ENCODE results near the gene ATG14.
A peak's percentile ranks its signal among the peaks of the same experiment; 100 is the strongest.
"Not testable (repeated sequence)": the region's sequence is repeated elsewhere in the genome, so short reads cannot be mapped to it uniquely, and the experiment has no call there.

Gene ATG14, protein sequence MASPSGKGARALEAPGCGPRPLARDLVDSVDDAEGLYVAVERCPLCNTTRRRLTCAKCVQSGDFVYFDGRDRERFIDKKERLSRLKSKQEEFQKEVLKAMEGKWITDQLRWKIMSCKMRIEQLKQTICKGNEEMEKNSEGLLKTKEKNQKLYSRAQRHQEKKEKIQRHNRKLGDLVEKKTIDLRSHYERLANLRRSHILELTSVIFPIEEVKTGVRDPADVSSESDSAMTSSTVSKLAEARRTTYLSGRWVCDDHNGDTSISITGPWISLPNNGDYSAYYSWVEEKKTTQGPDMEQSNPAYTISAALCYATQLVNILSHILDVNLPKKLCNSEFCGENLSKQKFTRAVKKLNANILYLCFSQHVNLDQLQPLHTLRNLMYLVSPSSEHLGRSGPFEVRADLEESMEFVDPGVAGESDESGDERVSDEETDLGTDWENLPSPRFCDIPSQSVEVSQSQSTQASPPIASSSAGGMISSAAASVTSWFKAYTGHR

DNA sequence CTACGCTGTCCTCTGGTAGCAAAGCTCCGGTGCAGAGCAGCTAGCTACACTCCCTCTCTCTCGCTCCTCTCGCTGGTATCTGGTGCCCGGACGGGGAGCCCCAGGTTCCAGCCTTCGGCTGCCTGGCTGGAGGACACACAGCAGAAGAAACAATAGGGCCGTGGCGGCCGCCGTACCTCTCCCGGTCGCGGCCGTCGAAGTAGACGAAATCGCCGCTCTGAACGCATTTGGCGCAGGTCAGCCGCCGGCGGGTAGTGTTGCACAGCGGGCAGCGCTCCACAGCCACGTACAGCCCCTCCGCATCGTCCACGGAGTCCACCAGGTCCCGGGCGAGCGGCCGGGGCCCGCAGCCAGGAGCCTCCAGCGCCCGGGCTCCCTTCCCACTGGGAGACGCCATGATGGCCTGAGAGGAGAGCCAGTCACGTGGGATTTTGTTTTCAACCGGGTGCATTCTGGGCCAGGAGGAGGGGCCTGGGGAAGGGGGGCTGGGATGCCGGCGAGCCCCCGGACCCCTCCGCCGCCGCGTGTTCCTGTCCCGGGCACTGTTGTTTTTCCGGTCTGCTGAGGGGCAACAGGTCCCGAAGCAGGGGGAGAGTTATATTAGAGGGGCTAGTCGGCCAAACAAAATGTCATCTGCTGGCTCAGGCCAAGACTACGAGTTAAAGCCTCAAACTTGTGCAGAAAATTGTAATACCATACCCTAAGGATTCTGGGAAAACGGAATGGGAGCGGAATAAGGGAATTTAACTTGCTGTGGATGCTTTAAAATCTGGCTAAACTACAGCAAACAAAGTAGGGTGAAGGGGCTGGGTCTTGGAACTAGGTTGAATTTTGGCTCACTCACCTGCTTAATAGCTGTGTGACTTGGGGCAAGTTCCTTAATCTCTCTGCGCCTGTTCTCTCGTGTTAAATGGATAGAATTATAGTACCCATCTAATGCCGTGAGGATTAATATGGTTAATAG lies at the start of gene ATG14:
ATG14 (minus strand) TSS at position 405 of the 964 bp plus-strand sequence; CDS start at position 397, 8 bp downstream.
- DNase-seq (ENCODE audit: low read depth in 1 of 2, low spot score in 1 of 2): peak; percentile 48 to 59

DNA sequence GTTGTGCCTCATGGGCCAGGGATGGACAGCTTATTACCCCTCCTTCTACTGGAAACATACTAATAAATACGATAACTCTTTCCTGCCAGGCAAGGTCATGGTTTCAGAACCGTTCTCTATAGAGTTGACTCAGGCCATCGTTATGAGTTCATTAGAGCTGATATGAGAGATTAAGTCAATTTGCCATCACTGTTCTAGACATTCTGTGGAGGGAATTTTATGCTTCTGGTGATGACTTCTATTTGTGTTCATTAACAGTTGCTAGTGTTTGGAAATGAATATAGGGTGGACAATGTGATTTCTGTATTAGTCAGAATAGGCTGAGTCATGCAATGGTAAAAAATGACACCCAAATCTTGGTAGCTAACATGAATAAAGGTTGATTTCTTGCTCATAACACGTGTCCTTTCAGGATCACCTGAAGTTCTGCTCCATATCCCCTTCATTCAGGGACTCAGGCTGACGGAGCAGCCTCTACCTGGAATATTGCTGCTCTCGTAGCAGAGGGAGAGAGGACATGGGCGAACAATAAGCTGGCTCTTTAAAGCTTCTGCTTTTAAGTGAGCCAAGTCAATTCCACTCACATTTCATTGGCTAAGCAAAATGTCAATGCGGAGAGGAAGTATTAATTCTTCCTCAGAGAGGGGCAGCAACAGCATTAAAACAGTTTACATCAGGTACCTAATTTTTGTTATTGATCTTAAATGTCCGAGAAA lies 47.3 kb upstream of the ATG14 start:
- DNase-seq (ENCODE audit: low read depth in 1 of 2, low spot score in 1 of 2): no peak

DNA sequence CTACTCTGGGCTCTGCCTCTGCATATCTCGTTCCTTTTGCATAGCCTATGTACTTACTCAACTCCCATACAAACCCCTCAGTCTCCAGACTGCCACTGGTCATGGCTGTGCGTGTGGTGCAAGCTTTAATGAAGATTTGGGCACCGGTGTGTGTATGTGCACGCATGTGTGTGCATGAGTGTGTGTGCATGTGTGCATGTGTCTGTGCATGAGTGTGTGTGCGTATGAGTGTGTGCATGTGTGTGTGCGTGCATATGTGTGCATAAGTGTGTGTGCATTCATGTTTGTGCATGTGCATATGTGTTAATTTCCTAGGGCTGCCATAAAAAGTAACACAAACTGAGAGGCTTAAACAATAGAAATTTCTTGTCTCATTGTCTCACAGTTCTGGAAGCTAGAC lies 45.9 kb upstream of the ATG14 start:
- no peak for DNase-seq (ENCODE audit: low read depth in 1 of 2, low spot score in 1 of 2)

DNA sequence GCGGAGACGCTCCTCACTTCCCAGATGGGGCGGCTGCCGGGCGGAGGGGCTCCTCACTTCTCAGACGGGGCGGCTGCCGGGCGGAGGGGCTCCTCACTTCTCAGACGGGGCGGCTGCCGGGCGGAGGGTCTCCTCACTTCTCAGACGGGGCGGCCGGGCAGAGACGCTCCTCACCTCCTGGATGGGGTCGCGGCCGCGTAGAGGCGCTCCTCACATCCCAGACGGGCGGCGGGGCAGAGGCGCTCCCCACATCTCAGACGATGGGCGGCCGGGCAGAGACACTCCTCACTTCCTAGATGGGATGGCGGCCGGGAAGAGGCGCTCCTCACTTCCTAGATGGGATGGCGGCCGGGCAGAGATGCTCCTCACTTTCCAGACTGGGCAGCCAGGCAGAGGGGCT lies 44.8 kb upstream of the ATG14 start:
- DNase-seq (ENCODE audit: low read depth in 1 of 2, low spot score in 1 of 2): not testable (repeated sequence)

DNA sequence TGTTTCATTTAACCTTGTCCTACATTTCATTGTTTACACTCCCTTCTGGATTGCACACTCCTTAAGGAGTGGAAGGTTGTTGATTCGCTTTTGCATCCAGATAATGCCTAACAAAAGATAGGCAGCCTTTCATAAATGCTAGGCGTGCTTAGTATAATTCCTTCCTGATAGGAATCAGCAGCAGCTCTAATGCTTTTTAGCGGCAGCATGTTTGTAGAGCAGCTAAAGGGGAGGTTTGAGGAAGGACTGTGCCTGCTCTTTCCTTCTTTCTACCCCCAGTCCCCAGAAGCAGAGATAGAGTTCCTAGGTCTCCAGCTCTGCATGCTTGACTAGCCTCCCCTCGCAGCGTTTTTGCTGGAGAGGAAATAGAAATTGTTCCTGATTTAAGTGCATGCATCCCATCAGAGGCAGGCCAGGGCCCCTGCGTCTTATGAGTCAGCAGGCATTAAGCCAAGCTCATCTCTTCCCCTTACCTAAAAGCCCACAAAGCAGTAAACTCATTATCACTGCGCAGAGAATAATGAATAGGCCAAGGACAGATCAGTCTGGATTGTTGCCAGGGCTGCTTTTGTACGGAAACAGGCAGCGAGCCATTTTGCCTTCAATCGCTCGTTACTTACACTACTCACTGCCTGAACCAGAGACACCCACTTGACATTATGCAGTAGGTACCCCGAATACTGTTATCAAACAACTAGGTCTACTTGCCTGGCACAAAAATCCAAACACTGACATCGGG lies 42.8 kb upstream of the ATG14 start:
- DNase-seq (ENCODE audit: low read depth in 1 of 2, low spot score in 1 of 2): no peak

DNA sequence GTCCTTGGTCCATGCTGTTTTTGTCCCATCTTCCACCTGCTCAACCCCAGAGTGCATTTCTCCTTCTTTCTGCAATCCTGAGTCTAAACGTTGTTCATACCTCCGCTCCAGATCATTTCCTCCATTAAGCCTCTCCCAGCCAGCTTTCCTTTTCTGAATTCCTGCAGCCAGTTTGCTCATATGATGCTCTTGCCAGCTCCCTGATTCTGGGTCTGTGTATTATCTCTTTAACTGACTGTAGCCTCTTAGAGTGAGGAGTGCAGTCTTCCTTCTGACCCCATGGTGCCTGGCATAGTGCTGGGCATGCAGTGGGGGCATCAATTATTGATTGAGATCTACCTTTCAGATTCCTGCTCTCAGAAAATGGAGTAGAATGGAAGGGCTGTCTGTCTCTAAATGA lies 40.3 kb upstream of the ATG14 start:
- no peak for DNase-seq (ENCODE audit: low read depth in 1 of 2, low spot score in 1 of 2)

DNA sequence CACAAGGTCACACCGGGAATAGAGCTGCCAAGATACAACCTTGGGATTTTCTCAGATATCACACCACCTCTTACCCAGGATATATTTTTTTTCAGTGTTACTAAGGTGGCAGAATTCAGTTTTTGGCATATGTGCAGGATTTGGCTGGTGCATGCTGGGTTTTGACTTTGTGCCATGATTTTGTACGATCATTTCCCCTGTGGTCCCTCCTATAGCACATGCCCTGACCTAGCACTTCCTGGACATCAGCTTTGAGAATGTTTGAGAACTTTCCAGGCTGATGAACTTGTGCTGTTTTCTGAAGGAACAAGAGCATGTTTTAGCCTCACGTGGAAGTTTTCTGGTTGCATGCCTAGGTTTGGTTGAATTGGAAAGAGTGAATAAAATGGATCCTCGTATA lies 39.8 kb upstream of the ATG14 start:
- DNase-seq (ENCODE audit: low read depth in 1 of 2, low spot score in 1 of 2): no peak

DNA sequence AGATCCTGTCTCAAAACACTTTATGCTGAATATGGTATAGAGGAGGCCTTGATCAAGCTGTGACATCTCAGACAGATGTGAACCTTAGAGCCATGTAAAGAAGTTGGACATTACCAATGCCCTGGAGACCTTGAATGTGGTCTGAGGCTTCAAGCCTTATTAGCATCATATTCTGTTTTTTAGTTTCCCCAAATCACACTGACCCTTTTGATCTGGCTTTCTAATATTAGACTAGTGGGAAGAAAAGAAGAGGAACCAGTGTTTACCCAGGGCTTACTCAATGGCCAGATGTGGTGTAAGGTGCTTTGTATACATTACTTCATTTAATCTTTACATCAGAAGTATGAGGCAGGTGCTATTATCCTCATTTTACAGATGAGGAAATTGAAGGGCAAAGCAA lies 39.4 kb upstream of the ATG14 start:
- DNase-seq (ENCODE audit: low read depth in 1 of 2, low spot score in 1 of 2): no peak

DNA sequence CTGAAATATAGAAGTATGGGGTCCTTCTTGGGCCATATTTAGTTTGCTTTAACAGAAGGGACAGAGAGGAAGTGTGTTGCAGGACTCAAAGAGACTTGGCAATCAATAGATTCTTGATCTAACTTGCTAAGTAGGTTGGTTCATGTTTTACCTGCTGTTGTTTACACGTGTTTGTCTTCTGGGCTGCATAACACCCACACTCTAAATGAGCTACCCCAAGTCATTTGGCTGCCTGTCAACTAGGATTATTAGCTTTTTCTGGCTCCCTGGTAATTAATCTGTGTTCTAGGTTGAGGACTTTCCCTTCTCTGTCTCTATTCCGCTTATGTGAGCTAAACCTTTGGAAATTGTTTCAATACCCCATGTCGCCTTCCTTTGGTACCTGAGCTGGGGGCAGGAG lies 38.9 kb upstream of the ATG14 start:
- no peak for DNase-seq (ENCODE audit: low read depth in 1 of 2, low spot score in 1 of 2)

DNA sequence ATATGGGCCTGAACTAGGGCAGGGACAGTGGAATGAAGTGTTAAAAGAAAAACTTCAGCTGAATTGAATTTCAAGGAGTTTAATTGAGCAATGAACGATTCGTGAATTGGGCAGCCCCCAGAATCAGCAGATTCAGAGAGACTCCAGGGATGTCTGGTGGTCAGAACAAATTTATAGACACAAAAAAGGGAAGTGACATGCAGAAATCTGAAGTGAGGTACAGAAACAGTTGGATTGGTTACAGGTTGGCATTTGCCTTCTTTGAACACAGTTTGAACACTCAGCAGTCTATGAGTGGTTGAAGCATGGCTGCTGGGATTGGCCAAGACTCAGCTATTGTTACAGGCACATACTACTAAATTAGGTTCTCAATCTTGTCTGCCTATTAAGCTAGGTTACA lies 38.5 kb upstream of the ATG14 start:
- DNase-seq (ENCODE audit: low read depth in 1 of 2, low spot score in 1 of 2): no peak

DNA sequence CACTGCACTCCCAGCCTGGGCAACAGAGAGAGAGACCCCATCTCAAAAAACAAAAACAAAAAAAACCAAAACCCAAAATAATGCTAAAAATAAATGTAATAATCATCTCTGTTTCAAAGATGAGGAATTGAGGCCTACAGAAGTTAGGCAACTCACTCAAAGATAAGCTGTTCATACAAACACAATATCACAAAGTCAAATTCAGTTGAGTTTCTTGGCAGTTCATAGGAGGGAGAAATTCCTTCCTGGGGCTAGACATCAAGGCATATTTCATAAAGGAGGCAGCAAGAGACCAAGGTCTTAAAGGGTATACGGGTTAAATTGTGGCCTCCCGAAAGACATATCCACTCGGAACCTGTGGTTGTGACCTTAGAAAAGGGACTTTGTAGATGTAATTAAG lies 37.5 kb upstream of the ATG14 start:
- DNase-seq (ENCODE audit: low read depth in 1 of 2, low spot score in 1 of 2): no peak

DNA sequence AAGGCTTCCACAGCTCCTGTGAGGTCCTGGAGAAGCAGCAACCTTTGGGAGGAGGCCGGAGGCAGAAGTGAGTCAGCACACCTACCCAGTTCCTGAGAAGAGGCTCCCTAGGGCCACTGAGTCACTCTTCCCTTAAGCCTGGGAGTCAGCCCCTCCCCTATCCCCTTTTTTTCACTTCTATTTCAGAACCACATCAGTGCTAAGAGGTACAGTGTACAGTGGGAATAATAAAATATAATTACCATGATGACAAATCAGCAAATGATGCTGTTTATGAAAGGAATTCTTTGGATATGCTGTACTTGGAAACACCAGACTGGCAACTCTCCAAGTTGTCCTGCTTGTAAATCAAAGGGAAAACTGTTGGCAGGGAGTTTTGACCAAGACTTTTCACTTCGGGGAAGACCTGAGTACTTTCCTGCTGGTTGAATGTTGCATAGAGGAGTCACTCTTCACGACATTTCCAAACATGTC lies 36.5 kb upstream of the ATG14 start:
- no peak for DNase-seq (ENCODE audit: low read depth in 1 of 2, low spot score in 1 of 2)

DNA sequence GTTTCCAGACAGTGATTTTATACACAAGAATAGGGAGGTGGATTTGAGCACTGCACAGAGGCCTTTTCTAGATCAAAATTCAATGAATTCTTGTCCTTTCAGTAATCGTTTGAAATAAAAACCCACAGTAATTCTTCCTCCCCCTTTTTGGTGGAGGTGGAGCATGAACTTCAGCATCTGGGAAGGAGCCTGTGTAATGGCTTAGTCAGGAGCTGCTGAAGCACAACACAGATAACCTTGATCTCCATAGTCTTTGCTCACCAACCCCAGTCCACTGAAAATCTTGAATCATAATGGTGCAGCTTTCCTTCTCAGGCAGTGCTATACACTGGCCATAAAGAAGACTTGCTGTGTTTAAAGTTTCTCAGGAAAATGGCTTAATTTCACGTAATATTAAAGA lies 35.2 kb upstream of the ATG14 start:
- DNase-seq (ENCODE audit: low read depth in 1 of 2, low spot score in 1 of 2): no peak

DNA sequence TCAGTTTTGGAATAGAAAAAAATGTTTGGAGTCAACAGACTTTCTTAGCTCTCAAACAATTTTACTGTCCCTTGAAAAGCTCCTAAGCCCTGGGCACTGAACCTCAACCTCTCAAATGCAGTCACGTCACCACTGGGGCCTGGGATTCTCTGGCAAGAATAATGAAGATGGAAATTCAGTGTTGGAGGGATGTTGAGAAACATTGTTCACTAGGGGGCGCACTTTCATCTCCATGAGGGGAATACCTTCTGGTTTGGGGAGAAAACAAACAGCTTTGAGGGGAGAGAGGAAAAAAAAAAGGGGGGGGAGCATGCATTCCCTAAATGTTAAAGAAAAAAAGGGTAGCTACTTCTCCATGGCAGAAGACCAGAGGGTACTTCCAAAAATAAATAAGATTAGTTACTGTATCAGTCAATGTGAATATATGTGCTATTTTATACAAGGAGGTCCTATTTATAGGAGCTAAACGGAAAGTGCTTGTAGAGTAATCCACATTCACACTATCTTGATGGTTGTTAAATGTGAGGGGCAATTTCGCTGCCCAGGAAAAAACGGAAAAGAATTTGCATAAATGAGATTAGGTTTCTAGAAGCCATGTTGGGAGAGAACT lies 34.6 kb upstream of the ATG14 start:
- no peak for DNase-seq (ENCODE audit: low read depth in 1 of 2, low spot score in 1 of 2)

DNA sequence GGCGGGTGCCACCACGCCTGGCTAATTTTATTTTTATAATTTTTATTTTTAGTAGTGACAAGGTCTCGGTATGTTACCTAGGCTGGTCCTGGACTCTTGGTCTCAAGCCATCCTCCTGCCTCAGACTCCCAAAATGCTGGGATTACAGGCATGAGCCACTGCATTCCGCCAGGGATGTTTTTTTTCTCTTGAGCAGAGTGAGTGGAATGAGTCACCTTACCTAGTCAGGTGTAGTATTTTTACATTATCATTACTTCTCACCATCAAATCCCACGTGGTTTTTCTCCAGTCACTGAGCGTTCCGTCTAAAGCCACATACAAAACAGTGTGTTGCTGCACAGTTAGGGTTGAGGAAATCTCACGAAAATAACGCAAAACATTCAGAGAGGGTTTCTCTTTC lies 29.7 kb upstream of the ATG14 start:
- DNase-seq (ENCODE audit: low read depth in 1 of 2, low spot score in 1 of 2): no peak

DNA sequence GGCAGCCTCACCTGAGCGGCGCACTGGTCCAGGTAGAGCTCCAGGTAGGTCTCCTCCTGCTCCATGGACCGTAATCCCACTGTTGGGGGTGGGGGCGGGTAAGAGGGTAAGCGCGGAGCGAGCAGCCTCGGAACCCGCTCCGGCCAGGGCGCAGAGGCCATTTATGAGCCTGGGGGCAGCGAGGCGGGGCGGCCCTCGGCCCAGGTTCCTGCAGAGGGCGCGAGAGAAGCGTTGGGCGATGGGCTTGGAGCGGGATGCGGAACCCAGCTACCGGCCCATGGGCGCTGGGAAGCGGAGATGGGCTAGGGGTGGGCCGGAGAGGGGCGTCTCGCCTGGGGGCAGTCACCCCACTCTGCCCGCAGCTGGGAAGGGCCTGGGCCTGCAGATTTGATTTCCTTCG lies 28.8 kb upstream of the ATG14 start, which contains the start of gene TBPL2:
TBPL2 (minus strand) TSS at position 232 of the 400 bp plus-strand sequence; CDS start at position 65, 167 bp downstream.
- no peak for DNase-seq (ENCODE audit: low read depth in 1 of 2, low spot score in 1 of 2)

DNA sequence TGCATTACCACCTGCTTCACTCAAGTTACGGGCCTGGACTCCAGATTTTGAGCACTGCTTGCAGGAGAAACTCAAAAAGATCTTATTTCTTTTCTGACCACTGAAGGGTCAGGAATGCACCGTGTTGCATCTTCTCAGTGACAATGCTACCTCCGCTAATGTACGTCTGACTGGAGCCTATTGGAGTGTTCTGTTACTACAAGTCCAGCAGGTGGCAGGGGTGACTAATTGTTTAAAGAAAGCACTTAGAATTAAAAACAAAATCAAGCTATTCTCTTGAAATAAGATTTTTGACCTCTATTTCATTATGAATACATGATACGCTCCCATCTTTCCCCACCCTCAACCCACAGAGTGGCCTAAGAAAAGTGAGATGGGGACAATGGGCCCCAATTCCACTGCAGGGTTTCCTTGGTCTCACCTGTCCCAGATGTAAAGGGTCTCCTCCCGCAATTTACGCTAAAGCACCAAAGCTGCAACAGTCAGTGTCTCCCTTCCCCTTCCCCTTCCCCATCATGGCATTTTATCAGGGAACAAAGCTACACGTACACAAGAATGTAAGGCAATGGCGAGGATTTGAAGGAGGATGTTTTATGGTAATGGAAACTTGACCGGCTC lies 26.5 kb upstream of the ATG14 start:
- DNase-seq (ENCODE audit: low read depth in 1 of 2, low spot score in 1 of 2): no peak

DNA sequence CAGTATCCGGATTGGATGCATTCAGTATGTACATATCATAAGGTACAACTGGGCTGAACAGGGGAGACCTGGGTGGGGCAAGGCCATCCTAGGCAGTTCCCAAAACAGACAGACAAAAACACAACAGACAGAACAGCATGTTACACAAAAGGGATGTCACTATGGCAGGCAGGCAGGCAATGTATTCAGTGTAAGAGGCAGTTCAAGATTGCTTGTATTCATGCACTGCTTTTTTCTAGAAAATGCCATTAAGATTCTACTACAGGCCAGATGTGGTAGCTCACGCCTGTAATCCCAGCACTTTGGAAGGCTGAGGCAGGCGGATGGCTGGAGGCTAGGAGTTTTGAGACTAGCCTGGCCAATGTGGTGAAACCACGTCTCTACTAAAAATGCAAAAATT lies 25.3 kb upstream of the ATG14 start:
- no peak for DNase-seq (ENCODE audit: low read depth in 1 of 2, low spot score in 1 of 2)

DNA sequence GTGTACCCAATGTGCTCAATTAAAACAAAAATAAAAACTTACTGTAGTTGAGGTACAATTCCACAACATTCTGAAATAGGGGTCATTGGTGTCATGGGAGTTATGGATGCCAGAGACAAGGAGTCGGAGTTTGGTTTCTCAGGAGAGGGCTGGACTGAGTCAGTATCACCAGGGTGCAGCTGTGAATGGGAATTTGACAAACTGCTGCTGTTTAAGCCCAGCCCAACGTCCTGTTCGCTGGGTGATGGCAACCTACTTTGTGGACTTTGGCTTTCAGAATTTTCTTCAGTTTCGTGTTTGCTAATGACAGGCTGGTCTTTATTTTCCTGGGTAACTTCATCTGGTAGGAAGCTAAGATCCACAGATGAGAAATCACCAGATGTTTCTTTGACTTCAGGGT lies 24.9 kb upstream of the ATG14 start:
- no peak for DNase-seq (ENCODE audit: low read depth in 1 of 2, low spot score in 1 of 2)

DNA sequence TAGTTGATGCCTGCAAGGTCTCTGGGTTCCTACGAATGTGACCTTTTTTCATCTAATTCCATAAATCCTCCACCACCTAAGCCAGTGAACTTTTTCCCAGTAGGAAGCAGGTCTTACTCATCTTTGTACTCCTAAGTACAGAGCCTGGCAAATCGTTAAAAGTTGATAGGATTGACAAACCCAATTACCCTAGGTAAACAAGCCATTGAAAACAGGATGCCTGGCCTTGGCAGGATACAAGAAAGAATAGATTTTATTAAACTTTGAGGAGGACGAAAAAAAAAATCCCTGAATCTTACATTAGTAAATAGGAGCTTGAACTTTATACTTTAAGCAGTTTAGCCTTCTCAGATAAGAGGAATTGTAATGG lies 23.2 kb upstream of the ATG14 start:
- no peak for DNase-seq (ENCODE audit: low read depth in 1 of 2, low spot score in 1 of 2)
